Upper lobe of right lung (tissue), 1 donor: ENCODE data around the gene ANGPTL7. TPM values are rescaled to one million over a fixed set of nuclear protein-coding genes. Genes with fewer than 3 reads are reported as not detected.

ENCODE experiments used
- ATAC-seq: fragments of 200-7000 bp; cut with Tn5 transposase; one replicate; pipeline ENCODE4 v1.9.1; 2020; ENCODE audit warnings: mild to moderate bottlenecking, moderate library complexity
- DNase-seq: peaks from one replicate; pipeline ENCODE4 v3.0.0-alpha.2; 2020
- H3K27ac ChIP-seq: fragments of 200-600 bp; one replicate; pipeline ENCODE4 v1.8.0; 2022
- H3K27me3 ChIP-seq: fragments of 200-600 bp; one replicate; pipeline ENCODE4 v1.8.0; 2022; ENCODE audit warnings: mild to moderate bottlenecking
- H3K36me3 ChIP-seq: fragments of 200-600 bp; one replicate; pipeline ENCODE4 v1.8.0; 2022
- H3K4me1 ChIP-seq: fragments of 200-600 bp; one replicate; pipeline ENCODE4 v1.8.0; 2022
- H3K4me3 ChIP-seq: fragments of 200-600 bp; one replicate; pipeline ENCODE4 v1.8.0; 2022; ENCODE audit warnings: mild to moderate bottlenecking
- H3K9me3 ChIP-seq: fragments of 200-600 bp; one replicate; pipeline ENCODE4 v1.8.0; 2022
- CTCF ChIP-seq: fragments of 200-600 bp; IDR thresholded peaks from one replicate; pipeline ENCODE4 v1.8.0; 2022; ENCODE audit warnings: antibody characterized with exemption
- intact Hi-C: fragments of 100-400 bp; cut with DNase I; formaldehyde crosslinking; loops from one replicate; pipeline ENCODE4 v1.11.0; 2022
- total RNA-seq: library from RNA; stranded (reverse); fragmentation: NEBNext Ultra II Directional; extraction: Animal tissue kit (Norgen Biotek cat#: 25700); gene quantifications from one replicate; pipeline ENCODE4 v1.2.1, GENCODE V29; 2021
- donor health status: DM: no; HTN: yes; CAD: no; lungs with severe emphysema.

ANGPTL7 gene
- total RNA-seq, 1 donor from 2014 or later, result 1.1 TPM

- Histone ChIP-seq H3K27ac (no peak overlapping the region), H3K9me3 (no peaks in the 10 kb centered on the region), H3K4me1 (peaks cover 10% of the 10 kb centered on the region), H3K27me3 (no peaks in the 10 kb centered on the region), H3K4me3 (no peak overlapping the region), H3K36me3 (peaks cover 66% of the 10 kb centered on the region)
- no peak for TF ChIP-seq CTCF
- DNase-seq (no peak), ATAC-seq (no peak)
- intact Hi-C loops, result no loop called here
These were observed 43.4 kb upstream of the ANGPTL7 start for GRCh38 chr1:11145741-11146140.

- ATAC-seq (no peak), DNase-seq (no peak)
- no peaks in the 10 kb centered on the region for H3K9me3 ChIP-seq
- no peak overlapping the region for H3K27ac ChIP-seq
- intact Hi-C loops, result no loop called here
- peaks cover 24% of the 10 kb centered on the region for H3K4me1 ChIP-seq
- H3K27me3 ChIP-seq, result no peaks in the 10 kb centered on the region
- no peak for TF ChIP-seq CTCF
- peaks cover 66% of the 10 kb centered on the region for H3K36me3 ChIP-seq
- no peak overlapping the region for H3K4me3 ChIP-seq
These were observed 41.9 kb upstream of the ANGPTL7 start for GRCh38 chr1:11147197-11147770.

DNA sequence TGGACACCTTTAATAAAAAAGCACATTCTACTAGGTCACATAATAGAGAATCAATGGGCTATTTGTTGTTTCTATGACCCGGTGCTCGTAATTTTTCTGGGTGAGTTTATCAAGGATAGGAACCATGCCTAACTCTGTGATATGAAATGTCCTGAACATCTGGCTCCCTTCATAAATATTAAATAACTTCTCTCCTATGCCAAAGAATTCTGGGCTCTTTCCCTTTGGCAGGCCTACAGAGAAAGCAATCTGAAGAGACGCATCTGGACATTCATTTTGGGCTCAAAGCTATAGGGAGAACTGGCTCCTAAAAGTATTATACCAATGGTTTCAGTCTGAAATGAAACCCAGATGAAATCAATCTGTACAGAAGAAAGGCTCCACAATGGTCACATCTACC lies 38.8 kb upstream of the ANGPTL7 start:
- Histone ChIP-seq H3K27me3 (no peaks in the 10 kb centered on the region), H3K27ac (no peak overlapping the region), H3K36me3 (peaks cover 53% of the 10 kb centered on the region), H3K9me3 (no peaks in the 10 kb centered on the region), H3K4me1 (peaks cover 24% of the 10 kb centered on the region), H3K4me3 (no peak overlapping the region)
- ATAC-seq, result no peak
- no peak for DNase-seq
- intact Hi-C loops, result no loop called here
- no peak for TF ChIP-seq CTCF

DNA sequence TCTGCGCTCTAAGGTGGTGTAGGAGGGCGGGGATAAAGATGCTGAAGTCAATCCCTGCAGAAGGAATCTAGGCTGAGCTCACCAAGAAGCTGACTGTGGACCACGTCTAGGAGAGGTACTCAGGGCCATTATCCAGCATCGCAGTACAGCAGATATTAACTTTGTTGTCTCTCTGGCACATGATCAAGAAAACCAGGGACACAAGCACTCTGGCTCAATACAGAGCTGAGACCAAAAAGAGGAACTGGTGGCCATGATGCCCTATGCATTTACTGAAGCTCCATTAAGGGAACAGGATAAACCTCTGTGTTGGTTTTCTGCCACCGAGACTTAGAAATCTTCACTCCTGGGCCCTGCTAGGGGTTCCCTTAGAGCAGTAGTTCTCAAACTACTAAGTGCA lies 38.0 kb upstream of the ANGPTL7 start:
- DNase-seq (no peak), ATAC-seq (no peak)
- no peaks in the 10 kb centered on the region for H3K9me3 ChIP-seq
- no peaks in the 10 kb centered on the region for H3K27me3 ChIP-seq
- H3K4me1 ChIP-seq, result peaks cover 24% of the 10 kb centered on the region
- peaks cover 54% of the 10 kb centered on the region for H3K36me3 ChIP-seq
- intact Hi-C loops, result no loop called here
- no peak for TF ChIP-seq CTCF
- H3K4me3 ChIP-seq, result no peak overlapping the region
- H3K27ac ChIP-seq, result peak overlapping the region; percentile 42

DNA sequence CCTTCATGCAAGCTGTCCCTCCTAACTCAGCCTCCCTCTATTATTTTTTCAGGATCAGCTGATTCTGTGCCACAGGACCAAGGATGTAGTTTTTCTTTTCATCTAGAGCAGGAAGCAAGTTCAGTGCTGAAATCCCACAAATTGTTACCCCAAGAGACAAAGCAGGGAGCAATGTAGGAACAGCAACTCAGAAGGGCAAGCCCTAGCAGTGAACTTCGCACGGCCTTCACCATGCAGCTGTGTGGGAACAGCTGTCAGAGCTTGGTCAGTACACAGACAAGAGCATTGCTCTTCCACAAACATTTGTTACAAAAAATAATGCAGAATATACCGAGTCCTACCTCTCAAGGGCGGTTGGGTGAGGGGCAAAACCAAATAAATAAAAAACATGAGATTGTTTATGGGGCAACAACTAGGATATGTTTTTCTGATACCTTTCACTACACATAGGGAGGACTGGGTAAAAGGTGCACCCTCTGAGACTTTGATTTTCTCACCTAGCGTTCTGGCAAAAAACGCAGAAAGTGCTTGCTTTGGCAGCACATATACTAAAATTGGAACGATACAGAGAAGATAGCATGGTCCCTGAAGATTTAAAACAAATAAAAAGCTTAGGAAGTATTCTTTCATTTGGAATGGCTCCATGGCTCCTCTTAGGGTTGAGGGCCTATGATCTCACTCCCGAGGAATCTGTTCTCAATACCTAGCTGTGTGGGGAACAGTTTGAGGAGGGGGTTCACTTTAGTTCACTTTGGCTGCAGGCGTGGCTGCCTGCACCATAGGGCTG lies 37.1 kb upstream of the ANGPTL7 start:
- peak overlapping the region; percentile 42 for H3K27ac ChIP-seq
- H3K36me3 ChIP-seq, result peaks cover 53% of the 10 kb centered on the region
- DNase-seq, result no peak
- intact Hi-C loops, result no loop called here
- no peaks in the 10 kb centered on the region for H3K27me3 ChIP-seq
- peaks cover 24% of the 10 kb centered on the region for H3K4me1 ChIP-seq
- H3K4me3 ChIP-seq, result no peak overlapping the region
- H3K9me3 ChIP-seq, result no peaks in the 10 kb centered on the region
- TF ChIP-seq CTCF, result no peak
- ATAC-seq, result peak; percentile 85
